Activated B cell treated with CpG ODN at 0.5 μM for 24 hours (primary cell): Measurements from ENCODE around the gene PHEX. TPM values are rescaled to one million over a fixed set of nuclear protein-coding genes. Genes with fewer than 3 reads are reported as not detected.

Experiments
- ATAC-seq: fragments of 200-7000 bp; cut with Tn5 transposase; one replicate; pipeline ENCODE4 v1.10.0; 2021; ENCODE audit warnings: low read depth, mild to moderate bottlenecking, moderate library complexity
- CTCF ChIA-PET: fragments of 350-600 bp; sonication (Branson Sonifier 250); formaldehyde crosslinking; loops from one replicate; lab custom pipeline; 2021; ENCODE audit warnings: antibody characterized with exemption; lab: Charles Lee
- POLR2A ChIA-PET: fragments of 350-600 bp; sonication (Branson Sonifier 250); formaldehyde crosslinking; loops from one replicate; lab custom pipeline; 2021; ENCODE audit warnings: antibody characterized with exemption; lab: Charles Lee
- DNase-seq: peaks from one replicate; pipeline ENCODE4 v3.0.0; 2022
- H3K27ac Mint-ChIP-seq: one replicate; pipeline ENCODE4 v1.8.0; 2020; ENCODE audit warnings: mixed read lengths
- H3K27me3 Mint-ChIP-seq: one replicate; pipeline ENCODE4 v1.8.0; 2021; ENCODE audit warnings: mixed read lengths
- H3K36me3 Mint-ChIP-seq: one replicate; pipeline ENCODE4 v1.8.0; 2021; ENCODE audit warnings: low read depth, mixed read lengths
- H3K4me1 Mint-ChIP-seq: one replicate; pipeline ENCODE4 v1.8.0; 2021; ENCODE audit warnings: mixed read lengths
- H3K4me3 Mint-ChIP-seq: one replicate; pipeline ENCODE4 v1.8.0; 2020; ENCODE audit warnings: mild to moderate bottlenecking, mixed read lengths
- H3K9me3 Mint-ChIP-seq: one replicate; pipeline ENCODE4 v1.8.0; 2020; ENCODE audit warnings: mixed read lengths
- CTCF ChIP-seq: fragments of 200-600 bp; IDR thresholded peaks from one replicate; pipeline ENCODE4 v1.8.0; 2022; ENCODE audit warnings: antibody characterized with exemption, mild to moderate bottlenecking
- intact Hi-C: fragments of 100-400 bp; cut with micrococcal nuclease; formaldehyde crosslinking; loops from one replicate; pipeline ENCODE4 v1.15.1; 2024
- total RNA-seq: library from RNA; stranded (reverse); gene quantifications from 2 replicates; pipeline ENCODE4 v1.2.3, GENCODE V29; 2022

The PHEX gene
- 0.27 and 0.49 TPM in 2 replicates for total RNA-seq

- no peak within 1 kb of the TSS for H3K4me3 Mint-ChIP-seq
- POLR2A ChIA-PET = no interaction called here
- no peak for TF ChIP-seq CTCF
- no peaks in the 10 kb centered on the region for H3K27me3 Mint-ChIP-seq
- H3K27ac Mint-ChIP-seq = no peak within 1 kb of the TSS
- intact Hi-C loops = no loop called here
- H3K36me3 Mint-ChIP-seq = no peaks in the 10 kb centered on the region
- H3K9me3 Mint-ChIP-seq = no peaks in the 10 kb centered on the region
- CTCF ChIA-PET = no interaction called here
- H3K4me1 Mint-ChIP-seq = peaks cover 18% of the 10 kb centered on the region
- DNase-seq (no peak), ATAC-seq (no peak)
These were observed at the start of gene PHEX for GRCh38 chrX:22032084-22032483. Gene PHEX, plus strand, starts transcription at chrX:22032325. Its CDS starts 681 bp downstream, at chrX:22033006.

- Mint-ChIP-seq H3K36me3 (peaks cover 28% of the 10 kb centered on the region), H3K4me3 (no peak overlapping the region), H3K4me1 (peaks cover 16% of the 10 kb centered on the region), H3K27ac (no peak overlapping the region), H3K27me3 (no peaks in the 10 kb centered on the region), H3K9me3 (no peaks in the 10 kb centered on the region)
- peak; percentile 44 for TF ChIP-seq CTCF
- ChIA-PET CTCF (interaction anchor here (0.5 to 2.4 kb wide), 24 partner anchors 9 to 1917 kb away, joined by 3 to 36 read pairs (median 6); no protein-coding TSS in a partner anchor), POLR2A (no interaction called here)
- ATAC-seq (peak; percentile 93), DNase-seq (peak; percentile 40)
- intact Hi-C loops = loop anchor here (1.0 kb wide), 7 partner anchors 96 to 1917 kb away; no protein-coding TSS in a partner anchor
These were observed 46.8 kb upstream of the PHEX start for GRCh38 chrX:21985332-21985777.

- ChIA-PET POLR2A (no interaction called here), CTCF (interaction anchor here (1.5 to 2.4 kb wide), 2 partner anchors 13 to 149 kb away, joined by 3 to 18 read pairs; no protein-coding TSS in a partner anchor)
- ATAC-seq (no peak), DNase-seq (no peak)
- H3K4me1 Mint-ChIP-seq = peaks cover 27% of the 10 kb centered on the region
- no peaks in the 10 kb centered on the region for H3K9me3 Mint-ChIP-seq
- no peak for TF ChIP-seq CTCF
- intact Hi-C loops = no loop called here
- H3K4me3 Mint-ChIP-seq = no peak overlapping the region
- H3K36me3 Mint-ChIP-seq = peaks cover 29% of the 10 kb centered on the region
- H3K27ac Mint-ChIP-seq = no peak overlapping the region
- H3K27me3 Mint-ChIP-seq = no peaks in the 10 kb centered on the region
These were observed 45.5 kb upstream of the PHEX start for GRCh38 chrX:21986596-21986995.

GRCh38 chrX:21989384-21989783, 42.7 kb upstream of the PHEX start:
- ChIA-PET CTCF (interaction anchor here (0.8 to 2.1 kb wide), 2 partner anchors 92 to 146 kb away, joined by 3 to 5 read pairs; no protein-coding TSS in a partner anchor), POLR2A (interaction anchor here (0.8 kb wide), 1 partner anchor 74 kb away, joined by 3 read pairs; no protein-coding TSS in a partner anchor)
- Mint-ChIP-seq H3K27ac (peak overlapping the region; percentile 81), H3K36me3 (peaks cover 25% of the 10 kb centered on the region), H3K9me3 (no peaks in the 10 kb centered on the region), H3K4me3 (peak overlapping the region; percentile 38), H3K27me3 (no peaks in the 10 kb centered on the region), H3K4me1 (peaks cover 50% of the 10 kb centered on the region)
- intact Hi-C loops = loop anchor here (1.0 kb wide), 1 partner anchor 67 kb away; no protein-coding TSS in a partner anchor
- ATAC-seq = no peak
- no peak for DNase-seq
- TF ChIP-seq CTCF = no peak

GRCh38 chrX:21990832-21991231, 41.3 kb upstream of the PHEX start:
- Mint-ChIP-seq H3K27ac (no peak overlapping the region), H3K36me3 (peaks cover 25% of the 10 kb centered on the region), H3K9me3 (no peaks in the 10 kb centered on the region), H3K4me3 (no peak overlapping the region), H3K4me1 (peaks cover 48% of the 10 kb centered on the region), H3K27me3 (no peaks in the 10 kb centered on the region)
- POLR2A ChIA-PET = no interaction called here
- TF ChIP-seq CTCF = no peak
- intact Hi-C loops = loop anchor here (5.0 kb wide), 1 partner anchor 36 kb away; no protein-coding TSS in a partner anchor
- CTCF ChIA-PET = interaction anchor here (2.1 kb wide), 1 partner anchor 90 kb away, joined by 5 read pairs; no protein-coding TSS in a partner anchor
- no peak for DNase-seq
- no peak for ATAC-seq
